CD4-positive, alpha-beta T cell treated with Interleukin-4 for 4 hours (primary cell): ENCODE results near the gene PRDM5.
"Not testable (repeated sequence)": the region's sequence is repeated elsewhere in the genome, so short reads cannot be mapped to it uniquely, and the experiment has no call there.

Experiments
- DNase-seq: peaks from one replicate; pipeline ENCODE4 v3.0.0-alpha.2; 2020

Gene PRDM5

DNA sequence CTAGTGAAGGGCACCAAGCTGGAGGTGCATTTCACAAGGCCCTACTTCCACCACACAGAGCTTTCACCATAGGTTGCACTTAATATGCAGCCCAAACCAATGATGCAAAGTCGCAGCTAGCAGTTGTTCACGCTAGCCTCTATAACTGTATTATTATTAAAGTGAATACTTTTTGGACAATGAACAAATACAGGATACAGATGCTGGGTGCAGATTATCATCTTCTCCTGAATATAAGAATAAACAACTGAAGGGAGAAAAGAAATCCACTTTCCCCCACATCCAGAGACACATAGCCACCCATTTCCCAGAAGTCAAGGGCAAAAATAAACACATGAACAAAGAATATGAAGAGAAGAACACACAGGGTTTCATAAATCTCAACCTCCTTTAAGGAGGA lies 107.2 kb downstream of the PRDM5 start:
- DNase-seq = no peak

DNA sequence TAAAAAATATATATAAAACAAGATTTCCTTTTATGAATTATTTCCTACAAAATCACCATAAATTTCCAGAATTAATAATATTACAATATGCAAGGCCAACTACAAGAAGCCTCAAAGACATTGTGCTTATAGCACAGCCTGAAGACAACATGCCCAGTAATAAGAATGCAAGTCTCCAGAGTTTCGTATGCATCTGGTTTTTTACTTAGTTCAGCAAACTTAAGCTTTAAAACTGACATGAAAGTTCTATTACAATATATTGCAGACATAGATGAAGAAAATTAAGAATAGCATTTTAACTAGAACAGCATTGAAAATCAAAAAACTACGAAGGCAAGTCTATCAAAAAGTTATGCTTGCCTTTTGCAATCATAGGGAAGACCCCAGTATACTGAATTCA lies 107.6 kb downstream of the PRDM5 start:
- DNase-seq = no peak

DNA sequence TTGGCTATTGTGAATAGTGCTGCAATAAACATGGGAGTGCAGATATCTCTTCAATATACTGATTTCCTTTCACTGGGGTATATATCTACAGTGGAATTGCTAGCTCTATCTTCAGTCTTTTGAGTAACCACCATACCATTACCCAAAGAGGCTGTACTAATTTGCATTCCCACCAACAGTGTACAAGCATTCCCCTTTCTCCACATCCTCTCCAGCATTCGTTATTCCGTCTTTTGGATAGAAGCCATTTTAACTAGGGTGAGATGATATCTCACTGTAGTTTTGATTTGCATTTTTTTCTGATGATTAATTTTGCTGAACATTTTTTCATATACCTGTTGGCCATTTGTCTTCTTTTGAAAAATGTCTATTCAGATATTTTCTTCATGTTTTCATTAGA lies 110.3 kb downstream of the PRDM5 start:
- DNase-seq = no peak

DNA sequence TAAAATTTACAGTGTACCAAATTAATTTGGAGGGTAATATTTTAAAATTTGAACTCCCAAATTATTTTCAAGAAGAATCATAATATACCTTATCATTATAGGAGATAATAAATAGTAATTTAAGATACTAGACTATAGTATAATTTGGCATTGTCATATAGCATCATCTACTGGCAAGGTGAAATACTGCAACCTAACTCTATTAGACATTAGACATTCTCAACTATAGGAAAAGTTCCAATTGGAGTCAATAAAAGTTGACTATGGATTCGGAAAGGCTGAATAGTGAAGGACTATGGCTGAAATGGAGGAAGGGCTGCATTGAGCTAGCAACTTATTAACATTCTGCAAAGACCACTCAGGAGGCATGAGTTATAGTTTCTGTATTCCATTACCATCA lies 113.0 kb downstream of the PRDM5 start:
- no peak for DNase-seq

DNA sequence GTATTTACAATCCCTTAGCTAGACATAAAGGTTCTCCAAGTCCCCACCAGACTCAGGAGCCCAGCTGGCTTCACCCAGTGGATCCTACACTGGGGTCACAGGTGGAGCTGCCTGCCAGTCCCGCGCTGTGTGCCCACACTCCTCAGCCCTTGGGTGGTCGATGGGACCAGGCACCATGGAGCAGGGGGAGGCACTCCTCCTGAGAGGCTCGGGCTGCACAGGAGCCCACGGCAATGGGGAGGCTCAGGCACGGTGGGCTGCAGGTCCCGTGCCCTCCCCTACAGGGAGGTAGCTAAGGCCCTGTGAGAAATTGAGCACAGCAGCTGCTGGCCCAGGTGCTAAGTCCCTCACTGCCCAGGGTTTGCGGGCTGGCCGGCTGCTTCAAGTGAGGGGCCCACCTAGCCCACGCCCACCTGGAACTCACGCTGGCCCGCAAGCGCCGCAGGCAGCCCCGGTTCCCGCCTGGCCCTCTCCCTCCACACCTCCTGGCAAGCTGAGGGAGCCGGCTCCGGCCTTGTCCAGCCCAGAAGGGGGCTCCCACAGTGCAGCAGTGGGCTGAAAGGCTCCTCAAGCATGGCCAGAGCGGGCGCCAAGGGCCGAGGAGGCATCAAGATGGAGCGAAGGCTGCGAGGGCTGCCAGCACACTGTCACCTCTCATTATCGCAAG lies 113.9 kb downstream of the PRDM5 start:
- no peak for DNase-seq

DNA sequence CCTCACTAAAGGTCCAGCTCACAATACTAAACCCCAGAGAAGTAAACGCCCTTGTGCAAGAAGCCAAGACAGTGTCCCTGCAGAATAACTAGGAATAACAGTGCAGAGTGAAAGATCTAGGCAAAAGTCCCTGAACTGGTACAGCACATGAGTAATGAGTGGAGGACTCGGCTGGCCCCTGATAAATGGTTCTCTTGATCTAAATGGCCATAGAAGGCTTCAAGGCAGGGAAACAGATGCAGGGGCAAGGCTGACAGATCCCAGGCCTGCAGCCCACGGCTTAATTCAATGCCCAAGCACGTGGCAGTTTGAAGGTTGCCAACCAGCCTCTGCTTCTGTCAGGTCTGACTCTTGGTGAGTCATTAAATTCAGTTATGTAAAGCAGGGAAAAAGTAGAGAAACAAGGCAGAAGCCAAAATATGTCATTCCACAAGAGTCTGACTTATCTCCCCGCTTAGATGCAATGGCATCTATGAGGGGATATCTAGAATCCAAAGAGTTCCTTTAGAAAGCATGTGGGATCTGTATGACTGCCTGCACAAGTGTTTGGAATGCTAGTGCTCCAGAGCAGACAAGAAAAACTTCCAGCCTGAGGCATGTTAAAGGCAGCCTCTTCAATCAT lies 121.3 kb downstream of the PRDM5 start:
- no peak for DNase-seq

DNA sequence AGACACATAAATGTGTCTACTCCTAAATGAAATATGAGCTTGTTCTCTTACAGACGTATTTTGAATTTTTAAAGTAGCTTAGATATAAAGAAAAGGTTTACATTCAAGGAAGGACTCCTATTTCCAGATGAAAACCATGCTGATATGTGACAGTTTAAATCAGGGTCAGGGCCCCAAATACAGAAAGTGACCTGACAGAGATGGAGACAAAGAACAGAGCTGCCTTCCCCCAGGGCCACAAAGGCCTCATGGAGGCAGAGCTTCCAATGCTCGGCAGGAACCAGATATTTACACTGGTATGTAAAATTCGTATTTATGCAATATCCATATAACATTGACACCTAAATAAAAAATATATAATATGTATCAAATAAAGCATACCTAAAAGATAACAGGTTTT lies 124.0 kb downstream of the PRDM5 start:
- no peak for DNase-seq

DNA sequence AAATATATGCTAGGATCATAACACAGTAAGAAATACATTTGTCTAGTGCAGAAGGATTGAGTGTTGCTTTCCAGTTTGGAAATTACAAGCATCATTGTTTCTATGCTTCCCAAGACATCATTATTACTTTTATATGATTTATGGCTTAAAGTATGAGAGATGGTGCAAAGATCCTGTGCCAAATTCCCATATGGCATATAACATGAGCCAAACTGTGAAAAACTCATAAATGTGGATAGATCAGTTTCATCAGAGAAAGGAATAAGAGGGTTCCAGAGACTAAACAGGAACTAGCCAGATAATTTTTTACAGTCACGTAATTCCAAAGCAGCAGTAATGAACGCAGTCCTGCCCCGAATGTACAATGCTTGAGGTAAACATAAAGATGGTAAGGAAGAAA lies 126.3 kb downstream of the PRDM5 start:
- DNase-seq = no peak

DNA sequence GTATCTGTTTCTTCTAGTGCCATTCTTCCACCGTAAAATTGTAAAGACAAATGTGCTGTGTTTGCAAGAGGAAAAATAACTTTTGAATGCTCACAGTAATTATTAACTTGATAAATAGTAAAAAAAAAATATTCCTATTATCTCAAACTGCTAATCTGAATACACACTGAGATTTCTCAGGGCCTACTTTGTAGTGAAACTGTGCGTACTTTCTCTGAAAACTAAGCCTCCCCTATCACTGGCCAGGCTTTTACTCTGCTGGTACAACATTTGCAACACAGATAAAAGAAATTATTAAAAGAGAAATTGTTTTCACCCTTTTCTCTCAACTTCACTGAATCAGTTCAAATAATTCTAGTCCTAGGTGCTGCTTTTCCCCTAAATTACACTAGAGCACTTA lies 137.3 kb downstream of the PRDM5 start:
- DNase-seq = no peak

DNA sequence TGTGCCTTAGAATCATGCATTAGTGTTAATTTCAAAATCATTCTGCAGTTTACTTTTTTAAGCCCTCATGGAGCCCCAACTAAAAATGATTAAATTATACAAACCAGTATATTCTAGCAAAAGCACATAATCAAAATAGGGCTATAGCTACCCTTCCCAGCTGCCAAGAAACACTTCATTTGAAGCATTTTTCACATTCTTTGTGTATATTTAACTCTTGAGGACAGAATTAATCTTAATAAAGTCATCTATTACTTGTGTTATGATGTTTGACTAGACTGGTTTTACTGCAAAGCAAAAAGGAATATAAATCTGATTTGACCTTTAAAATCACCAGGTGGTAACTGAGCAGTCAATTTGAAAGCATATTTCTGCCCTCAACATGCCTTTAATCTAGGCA lies 145.1 kb downstream of the PRDM5 start:
- DNase-seq = no peak

DNA sequence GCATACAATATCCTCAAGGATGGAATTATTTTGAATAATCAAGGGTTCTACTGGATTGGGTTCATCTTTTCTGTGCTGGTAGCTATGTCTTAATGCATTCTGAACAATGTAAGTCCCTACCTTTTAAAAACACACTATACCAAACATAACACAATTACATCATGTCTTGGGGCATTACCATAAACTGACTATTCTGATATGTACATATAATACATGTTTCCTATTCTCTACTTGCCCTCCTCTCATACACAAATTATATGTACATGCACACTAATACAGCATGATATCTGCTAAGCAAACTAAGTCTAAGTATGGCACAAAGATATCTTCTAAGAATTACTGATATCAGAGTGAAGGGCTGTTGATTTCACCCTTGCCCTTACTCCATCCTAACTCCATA lies 147.1 kb downstream of the PRDM5 start:
- DNase-seq = no peak

DNA sequence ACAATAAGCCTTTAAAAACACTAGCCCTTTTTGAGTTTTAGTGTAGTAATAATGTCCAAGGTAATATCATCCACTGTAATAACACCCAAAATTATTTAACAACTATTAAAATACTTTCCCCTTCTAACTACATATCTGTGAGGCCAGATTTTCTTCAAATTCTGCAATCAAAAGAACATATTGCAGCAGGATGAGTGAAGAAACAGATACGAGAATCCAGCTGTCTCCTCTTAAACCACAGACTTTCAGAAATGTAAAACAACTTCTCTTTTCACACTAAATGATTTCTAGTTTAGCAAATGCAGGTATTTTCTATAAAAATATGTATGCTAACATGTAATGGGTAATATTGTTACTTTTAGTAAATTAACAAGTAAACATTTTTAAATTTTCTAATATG lies 148.9 kb downstream of the PRDM5 start:
- no peak for DNase-seq

DNA sequence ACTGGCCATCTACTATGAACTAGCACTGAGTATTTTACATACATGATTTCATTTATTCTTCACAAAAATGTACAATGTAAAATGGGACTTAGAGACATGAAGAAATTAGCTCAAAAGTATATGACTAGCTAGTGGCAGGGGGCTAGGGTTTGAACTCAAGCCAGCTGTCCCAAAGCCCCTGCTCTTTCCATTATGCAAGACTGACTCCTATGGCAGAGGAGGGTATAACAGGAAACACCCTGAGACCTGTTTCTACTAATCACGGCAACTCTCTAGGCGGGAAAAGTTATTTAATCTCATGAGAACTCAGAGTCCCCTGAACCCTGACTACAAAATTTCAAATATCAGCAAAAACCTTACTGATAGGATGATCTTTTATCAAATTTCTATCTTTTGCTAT lies 150.6 kb downstream of the PRDM5 start:
- no peak for DNase-seq

DNA sequence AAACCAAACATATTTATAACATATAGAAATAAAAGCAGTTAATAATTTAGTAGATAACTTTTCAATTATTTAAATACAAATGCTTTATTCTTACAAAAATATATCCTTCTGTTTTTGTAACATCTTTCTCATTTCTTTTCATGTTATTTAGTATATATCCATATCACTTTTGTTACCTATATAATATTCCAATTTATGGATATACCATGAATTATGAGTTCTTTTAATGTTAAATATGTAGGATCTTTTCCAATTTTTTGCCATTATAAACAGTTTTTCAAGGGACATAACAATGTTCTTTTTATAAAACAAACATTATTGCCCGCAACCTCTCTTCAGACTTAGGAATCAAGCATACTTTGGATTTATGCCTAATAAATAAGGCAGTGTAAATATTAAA lies 151.6 kb downstream of the PRDM5 start:
- no peak for DNase-seq

DNA sequence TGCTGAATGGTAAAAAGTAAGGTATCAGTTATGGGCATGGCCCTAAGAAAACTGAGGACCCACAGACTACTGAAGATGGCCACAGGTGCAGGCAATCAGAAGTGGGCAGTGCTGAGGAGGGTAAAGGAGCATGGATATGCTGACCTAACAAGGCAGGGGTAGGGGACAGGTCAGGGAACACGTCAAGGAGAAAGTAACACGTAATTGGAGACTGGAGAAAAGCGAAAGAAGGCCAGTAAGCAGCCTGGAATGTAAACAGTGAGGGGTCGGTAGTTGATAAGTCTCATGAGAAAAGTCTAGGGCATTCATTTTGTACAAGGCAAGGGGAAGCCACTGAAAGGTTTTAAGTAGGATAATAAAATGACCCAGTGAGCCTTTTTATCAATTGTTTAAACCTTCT lies 153.3 kb downstream of the PRDM5 start:
- DNase-seq = no peak

DNA sequence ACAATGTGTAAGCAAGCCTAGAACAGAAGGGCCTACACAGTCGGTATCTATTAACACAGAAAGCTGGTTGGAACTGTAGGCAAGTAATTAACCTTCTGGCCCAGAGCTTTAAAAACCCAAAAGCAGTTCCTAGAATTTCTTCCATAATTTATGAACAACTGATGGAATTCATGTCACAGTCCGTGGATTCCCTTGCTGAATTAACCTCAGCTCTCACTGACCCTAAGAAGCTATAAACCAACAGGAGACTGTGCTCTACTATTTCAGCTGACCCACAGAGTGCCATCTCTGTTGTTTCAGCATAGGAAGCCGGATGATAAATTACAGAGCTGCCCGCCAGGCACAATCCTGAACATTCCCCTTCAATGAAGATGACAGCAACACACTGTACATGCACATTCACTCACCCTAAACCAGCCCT lies 157.3 kb downstream of the PRDM5 start:
- no peak for DNase-seq

DNA sequence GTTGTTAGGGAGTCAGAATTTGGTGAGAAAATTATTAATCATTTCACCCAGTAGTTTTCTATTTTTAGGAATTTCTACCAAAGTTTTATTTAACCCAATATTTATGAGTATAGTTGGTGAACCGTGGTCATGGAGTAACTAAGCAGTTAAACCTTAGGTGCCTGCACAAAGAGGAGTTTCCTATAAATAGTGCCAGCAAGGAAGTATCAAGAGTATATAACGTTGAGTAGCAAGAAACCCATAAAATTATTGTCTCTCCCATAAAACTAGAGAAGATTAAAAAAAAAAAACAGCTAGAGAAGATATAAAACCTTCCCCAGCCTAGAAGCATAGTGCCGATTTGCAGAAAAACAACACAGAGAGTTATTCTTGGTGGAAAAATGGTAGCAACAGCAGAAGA lies 158.9 kb downstream of the PRDM5 start:
- DNase-seq = no peak

DNA sequence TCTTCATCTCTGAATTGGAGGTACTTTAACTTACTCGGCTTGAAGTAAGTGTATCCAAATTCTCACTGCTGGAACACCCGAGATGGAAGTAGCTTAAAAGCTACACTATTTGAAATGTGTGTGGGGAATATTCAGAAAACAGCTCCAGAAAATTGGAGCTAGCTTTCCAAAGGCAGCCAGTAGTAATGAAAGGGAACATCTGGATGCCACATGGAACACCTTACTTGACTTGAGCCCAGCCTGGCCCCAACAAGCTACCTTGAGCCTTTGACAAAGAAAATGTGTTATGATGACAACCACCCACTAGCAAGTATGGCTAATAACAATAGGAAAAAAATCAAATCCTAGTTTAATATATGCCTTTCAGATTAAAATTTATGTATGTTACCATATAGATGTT lies 161.5 kb downstream of the PRDM5 start:
- no peak for DNase-seq

DNA sequence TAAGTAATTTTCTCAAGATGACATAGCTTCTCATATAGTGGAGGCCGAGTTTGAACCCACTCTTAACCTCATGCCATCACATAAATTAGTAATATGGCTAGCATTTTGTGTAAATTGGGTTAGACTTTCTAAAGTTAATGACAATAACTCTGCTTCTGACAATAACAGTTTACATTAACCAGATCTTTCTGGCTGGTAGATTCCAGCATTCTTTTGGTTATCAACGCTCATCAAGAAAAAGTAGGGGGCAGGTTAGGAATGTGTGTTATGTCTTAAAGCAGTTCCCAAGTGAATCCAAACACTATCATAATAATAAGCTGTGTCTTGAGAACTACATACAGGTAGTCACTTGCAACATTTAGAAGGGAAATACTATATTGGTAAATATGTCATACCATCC lies 162.5 kb downstream of the PRDM5 start:
- DNase-seq = no peak

DNA sequence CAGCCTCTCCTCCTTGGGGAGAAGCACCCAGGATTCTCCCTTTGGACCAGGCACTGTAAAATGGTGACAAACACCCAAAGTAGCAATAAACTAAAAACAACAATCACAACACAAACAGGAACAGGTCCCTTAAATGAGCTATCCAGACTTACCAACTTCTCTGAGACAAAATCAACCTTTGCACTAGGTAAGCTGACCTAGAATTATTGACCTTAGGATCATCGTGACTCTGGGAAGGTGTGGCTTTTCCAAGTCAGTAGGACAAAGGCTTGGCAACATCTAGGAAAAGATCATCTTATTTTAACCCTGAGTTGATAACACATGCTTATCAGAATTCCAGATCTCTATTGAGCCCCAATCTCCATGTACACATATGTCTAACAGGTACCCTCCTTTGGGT lies 166.7 kb downstream of the PRDM5 start:
- DNase-seq = no peak

DNA sequence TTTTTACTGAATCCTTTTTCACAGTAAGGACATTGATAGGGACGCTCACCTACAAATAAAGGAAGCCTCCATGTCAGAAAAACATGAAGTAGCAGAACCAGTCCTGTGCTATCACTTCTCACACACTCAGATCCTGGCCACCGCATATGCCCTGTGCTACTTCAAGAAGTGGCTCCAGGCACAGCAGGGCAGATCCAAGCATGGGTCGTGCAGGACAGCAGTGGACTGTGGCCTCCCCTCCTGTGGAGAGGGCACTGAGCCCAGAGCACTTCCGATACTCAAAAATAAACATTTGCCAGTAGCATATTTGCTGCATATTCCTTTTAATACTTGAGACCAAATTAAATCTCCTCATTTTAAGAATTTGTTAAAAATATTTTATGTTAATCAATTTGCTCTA lies 167.9 kb downstream of the PRDM5 start:
- DNase-seq = no peak

DNA sequence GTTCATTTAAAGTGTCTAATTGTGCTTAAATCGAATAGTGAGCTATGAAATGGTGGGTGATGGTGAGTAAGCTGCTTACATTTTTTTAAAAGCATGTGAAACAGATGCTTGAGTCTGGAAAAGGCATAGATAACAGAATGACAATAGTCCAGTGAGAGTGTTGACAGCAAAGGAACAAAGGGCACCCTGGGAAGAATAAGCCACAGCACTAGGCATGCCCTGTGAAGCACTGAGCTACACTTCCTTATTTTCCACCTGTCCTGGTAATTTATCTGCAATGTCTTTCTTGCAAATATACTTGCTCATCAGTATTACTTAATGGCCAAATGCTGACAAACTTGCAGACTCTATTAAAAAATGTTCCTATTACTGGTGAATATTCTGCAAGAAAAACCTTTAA lies 168.7 kb downstream of the PRDM5 start:
- no peak for DNase-seq

DNA sequence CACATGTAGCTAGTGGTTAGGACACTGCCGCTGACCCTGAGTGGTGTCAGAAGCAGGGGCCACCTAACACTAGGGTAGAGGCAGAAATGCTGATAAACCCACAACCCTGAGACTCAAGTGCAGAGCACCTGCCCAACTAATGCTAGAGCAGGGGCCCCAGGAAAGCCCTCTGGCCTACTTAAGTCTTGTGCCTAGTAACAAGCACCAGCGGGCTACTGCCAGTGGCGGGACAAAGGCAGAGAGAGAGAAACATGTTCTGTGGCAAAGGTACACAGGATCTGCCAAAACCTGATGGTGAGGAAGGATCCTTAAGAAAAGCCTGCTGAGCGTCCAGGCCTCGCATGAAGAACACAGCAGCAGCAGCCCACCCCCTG lies 172.4 kb downstream of the PRDM5 start:
- no peak for DNase-seq

DNA sequence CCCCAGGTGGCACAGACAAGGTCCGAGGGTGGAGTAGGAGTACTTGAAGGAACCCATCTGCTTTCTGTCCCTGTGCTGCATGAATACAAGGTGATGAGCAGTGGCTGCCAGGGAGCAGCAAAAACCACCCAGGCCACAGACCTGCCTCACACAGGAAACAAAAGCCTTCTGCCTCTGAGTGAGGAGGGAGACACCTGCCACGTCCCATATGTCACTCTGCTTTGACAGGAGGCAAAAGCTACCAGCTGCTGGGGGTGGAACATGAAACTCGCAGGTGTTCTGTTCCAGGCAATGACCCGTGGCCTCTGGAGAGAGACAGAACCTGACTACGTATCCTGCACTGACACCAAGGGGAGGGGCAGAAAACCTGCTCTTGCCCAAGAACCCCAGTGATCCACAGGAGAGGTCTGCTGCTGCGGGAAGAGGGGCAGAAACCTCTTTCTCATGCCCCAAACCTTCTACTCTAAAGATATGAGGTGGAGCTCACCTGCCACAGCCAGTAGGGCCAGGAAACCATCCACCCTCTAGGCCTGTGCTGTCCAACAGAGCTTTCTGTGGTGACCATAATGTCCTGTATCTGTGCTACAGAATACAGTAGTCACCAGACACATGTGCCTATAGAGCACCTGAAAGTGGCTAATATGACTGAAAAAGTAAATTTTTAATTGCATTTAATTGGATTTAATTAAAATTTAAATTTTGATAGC lies 172.9 kb downstream of the PRDM5 start:
- DNase-seq = no peak

DNA sequence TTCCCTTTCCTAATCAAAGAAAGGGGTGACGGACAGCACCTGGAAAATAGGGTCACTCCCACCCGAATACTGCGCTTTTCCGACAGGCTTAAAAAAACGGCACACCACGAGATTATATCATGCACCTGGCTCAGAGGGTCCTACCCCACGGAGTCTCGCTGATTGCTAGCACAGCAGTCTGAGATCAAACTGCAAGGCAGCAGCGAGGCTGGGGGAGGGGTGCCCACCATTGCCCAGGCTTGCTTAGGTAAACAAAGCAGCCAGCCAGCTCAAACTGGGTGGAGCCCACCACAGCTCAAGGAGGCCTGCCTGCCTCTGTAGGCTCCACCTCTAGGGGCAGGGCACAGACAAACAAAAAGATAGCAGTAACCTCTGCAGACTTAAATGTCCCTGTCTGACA lies 180.9 kb downstream of the PRDM5 start:
- DNase-seq = not testable (repeated sequence)
